SK-N-SH (cell line): Measurements from ENCODE around the gene RIMS1. TPM values are rescaled to one million over a fixed set of nuclear protein-coding genes. Genes with fewer than 3 reads are reported as not detected.

ENCODE experiments used
- CTCF ChIA-PET: fragments of 300-600, 350-600 bp; formaldehyde crosslinking; extraction: SDS; loops from one replicate; lab custom pipeline; 2021; lab: Yijun Ruan, JAX
- POLR2A ChIA-PET: fragments of 350-600 bp; sonication (Branson Sonifier 250); formaldehyde crosslinking; extraction: SDS; loops from one replicate; lab custom pipeline; 2020; ENCODE audit warnings: antibody characterized with exemption, inconsistent platforms; lab: Yijun Ruan, JAX
- DNase-seq: peaks from one replicate; pipeline ENCODE4 v3.0.0; 2012
- H2AFZ ChIP-seq: fragments of 200-600 bp; sonication (generic); 2 replicates; pipeline ENCODE4 v1.8.1; 2016; ENCODE audit warnings: antibody characterized with exemption, mild to moderate bottlenecking, low read depth
- H3F3A ChIP-seq: fragments of 200-600 bp; sonication (generic); replicated peaks from 2 replicates; pipeline ENCODE3; 2016; ENCODE audit warnings: antibody characterized with exemption, mild to moderate bottlenecking; ENCODE audit not compliant: insufficient read depth
- H3K27ac ChIP-seq, 2 experiments: fragments of 200-500 bp in 1 of 2; fragments of 200-600 bp in 1 of 2; sonication (Bioruptor generic) in 1 of 2; sonication (generic), shearing (Covaris generic) in 1 of 2; 2 replicates each; pipeline versions ENCODE4 v1.5.1 to v1.6.1; 2014 to 2016; ENCODE audit warnings: low read depth in 2 of 2, inconsistent platforms in 1 of 2, low read length in 1 of 2, mild to moderate bottlenecking in 1 of 2, mixed read lengths in 1 of 2
- H3K27me3 ChIP-seq: fragments of 200-600 bp; sonication (generic), shearing (Covaris generic); 2 replicates; pipeline ENCODE4 v1.6.1; 2016; ENCODE audit warnings: mixed run types; ENCODE audit not compliant: insufficient read depth
- H3K36me3 ChIP-seq, 2 experiments: fragments of 200-500 bp in 1 of 2; fragments of 200-600 bp in 1 of 2; sonication (Bioruptor generic) in 1 of 2; sonication (generic) in 1 of 2; replicated peaks in 1 of 2; 2 replicates each; pipeline versions ENCODE3 to v1.5.1; 2014 to 2016; ENCODE audit warnings: low read length in 1 of 2, mild to moderate bottlenecking in 1 of 2; ENCODE audit not compliant: insufficient read depth in 2 of 2, control insufficient read depth in 1 of 2
- H3K4me1 ChIP-seq, 2 experiments: fragments of 200-500 bp in 1 of 2; fragments of 200-600 bp in 1 of 2; sonication (Bioruptor generic) in 1 of 2; sonication (generic), shearing (Covaris generic) in 1 of 2; 2 replicates each; pipeline versions ENCODE4 v1.5.1 to v1.6.1; 2014 to 2016; ENCODE audit warnings: low read depth in 1 of 2, low read length in 1 of 2, mixed run types in 1 of 2; ENCODE audit not compliant: insufficient read depth in 2 of 2, control insufficient read depth in 1 of 2
- H3K4me2 ChIP-seq: fragments of 200-600 bp; sonication (generic), shearing (Covaris generic); 2 replicates; pipeline ENCODE4 v1.6.1; 2017; ENCODE audit warnings: mixed run types
- H3K4me3 ChIP-seq, 2 experiments: fragments of 200-500 bp in 1 of 2; fragments of 200-600 bp in 1 of 2; sonication (Bioruptor generic) in 1 of 2; sonication (generic), shearing (Covaris generic) in 1 of 2; 2 replicates each; pipeline versions ENCODE4 v1.5.1 to v1.8.1; 2014 to 2016; ENCODE audit warnings: low read depth in 2 of 2, inconsistent platforms in 1 of 2, low read length in 1 of 2, mild to moderate bottlenecking in 1 of 2, mixed read lengths in 1 of 2, moderate library complexity in 1 of 2
- H3K79me2 ChIP-seq: fragments of 200-600 bp; sonication (generic); 2 replicates; pipeline ENCODE4 v1.8.1; 2017; ENCODE audit warnings: mild to moderate bottlenecking; ENCODE audit not compliant: insufficient read depth
- H3K9ac ChIP-seq: fragments of 200-600 bp; sonication (generic); 2 replicates; pipeline ENCODE4 v1.6.1; 2017; ENCODE audit warnings: mixed run types
- H3K9me2 ChIP-seq: fragments of 200-600 bp; sonication (generic); 2 replicates; pipeline ENCODE4 v1.6.1; 2017; ENCODE audit warnings: mixed run types
- H3K9me3 ChIP-seq: fragments of 200-600 bp; sonication (generic); 2 replicates; pipeline ENCODE4 v1.6.1; 2017; ENCODE audit warnings: mixed run types, mild to moderate bottlenecking, moderate library complexity
- H4K20me1 ChIP-seq: fragments of 200-600 bp; sonication (generic); 2 replicates; pipeline ENCODE4 v1.6.1; 2017; ENCODE audit warnings: mild to moderate bottlenecking, mixed run types; ENCODE audit not compliant: insufficient read depth
- ELF1 ChIP-seq: IDR thresholded peaks from 2 replicates; pipeline ENCODE4 v1.4.0; 2012
- EP300 ChIP-seq, 2 experiments: IDR thresholded peaks; 2 replicates each; pipeline versions ENCODE4 v1.4.0 to v1.6.1; 2012; ENCODE audit warnings: borderline replicate concordance in 1 of 2, low read depth in 1 of 2, low read length in 1 of 2
- FOSL2 ChIP-seq: IDR thresholded peaks from 2 replicates; pipeline ENCODE4 v1.4.0; 2012; ENCODE audit warnings: low read depth, mild to moderate bottlenecking, moderate library complexity, borderline replicate concordance
- GATA2 ChIP-seq: sonication (generic); formaldehyde crosslinking; IDR thresholded peaks from 2 replicates; pipeline ENCODE4 v1.5.0; 2020; ENCODE audit warnings: mild to moderate bottlenecking, missing genetic modification reagents
- JUND ChIP-seq: IDR thresholded peaks from 2 replicates; pipeline ENCODE4 v1.4.0; 2012
- MEF2A ChIP-seq: IDR thresholded peaks from 2 replicates; pipeline ENCODE4 v1.4.0; 2012; ENCODE audit warnings: low read depth, borderline replicate concordance
- NFIC ChIP-seq: IDR thresholded peaks from 2 replicates; pipeline ENCODE4 v1.4.0; 2012; ENCODE audit warnings: borderline replicate concordance
- NRF1 ChIP-seq: IDR thresholded peaks from 2 replicates; pipeline ENCODE4 v1.6.1; 2012; ENCODE audit warnings: low read depth, mild to moderate bottlenecking, low read length
- POLR2AphosphoS5 ChIP-seq: IDR thresholded peaks from 2 replicates; pipeline ENCODE4 v1.6.1; 2012; ENCODE audit warnings: low read depth, low read length
- RAD21 ChIP-seq: IDR thresholded peaks from 2 replicates; pipeline ENCODE4 v1.6.1; 2012; ENCODE audit warnings: mild to moderate bottlenecking, low read length
- RCOR1 ChIP-seq: fragments of 150-350 bp; IDR thresholded peaks from 2 replicates; pipeline ENCODE4 v1.6.1; 2017; ENCODE audit warnings: antibody characterized with exemption, low read length
- REST ChIP-seq: IDR thresholded peaks from 2 replicates; pipeline ENCODE4 v1.6.1; 2012; ENCODE audit warnings: mild to moderate bottlenecking, low read depth, low read length, moderate library complexity
- SMC3 ChIP-seq: IDR thresholded peaks from 2 replicates; pipeline ENCODE4 v1.6.1; 2012; ENCODE audit warnings: low read depth, low read length, improper control_type of control experiment
- TCF12 ChIP-seq: IDR thresholded peaks from 2 replicates; pipeline ENCODE4 v1.4.0; 2012
- WGBS: methylation state at CpG from one replicate; pipeline ENCODE4 v1.1.6; 2017; ENCODE audit warnings: low lambda C conversion rate; 5-methylcytosine and 5-hydroxymethylcytosine counted together
- polyA plus RNA-seq, 3 experiments: library from polyadenylated mRNA; depleted of rRNA; stranded (reverse); fragments of >200 nt; gene quantifications; 2 replicates each; pipeline ENCODE4 v1.2.3, GENCODE V29; 2012
- TF ChIP-seq, protein P1 (sequence below): IDR thresholded peaks from 2 replicates; pipeline ENCODE4; 2012
- TF ChIP-seq, protein P2 (sequence below): fragments of 150-350 bp; IDR thresholded peaks from 2 replicates; pipeline ENCODE4 v1.6.1; 2016; ENCODE audit warnings: mild to moderate bottlenecking, low read depth, low read length
- TF ChIP-seq, protein P3 (sequence below): IDR thresholded peaks from 2 replicates; pipeline ENCODE4 v1.4.0; 2012; ENCODE audit warnings: low read depth, borderline replicate concordance

The RIMS1 gene
- polyA plus RNA-seq, 1 of the 3 experiments (the other 2 are of a cell fraction): 0.20 TPM

- TF ChIP-seq REST (no peak), EP300 (IDR thresholded peaks at IDR 0.05; ENCODE audit: borderline replicate concordance in 1 of 2, low read depth in 1 of 2, low read length in 1 of 2) (no peak), JUND (no peak), ELF1 (no peak)
- TF ChIP-seq, protein P1, sequence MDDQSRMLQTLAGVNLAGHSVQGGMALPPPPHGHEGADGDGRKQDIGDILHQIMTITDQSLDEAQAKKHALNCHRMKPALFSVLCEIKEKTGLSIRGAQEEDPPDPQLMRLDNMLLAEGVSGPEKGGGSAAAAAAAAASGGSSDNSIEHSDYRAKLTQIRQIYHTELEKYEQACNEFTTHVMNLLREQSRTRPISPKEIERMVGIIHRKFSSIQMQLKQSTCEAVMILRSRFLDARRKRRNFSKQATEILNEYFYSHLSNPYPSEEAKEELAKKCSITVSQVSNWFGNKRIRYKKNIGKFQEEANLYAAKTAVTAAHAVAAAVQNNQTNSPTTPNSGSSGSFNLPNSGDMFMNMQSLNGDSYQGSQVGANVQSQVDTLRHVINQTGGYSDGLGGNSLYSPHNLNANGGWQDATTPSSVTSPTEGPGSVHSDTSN: no peak
- TF ChIP-seq, all 33 proteins: peak for 0
These were observed 96.8 kb downstream of the RIMS1 start (continued) for GRCh38 chr6:71983131-71983530.

GRCh38 chr6:71994705-71995271 is 108.4 kb downstream of the RIMS1 start:
- Histone ChIP-seq H3K4me2 (no peak overlapping the region), H2AFZ (no peak overlapping the region), H3K4me3 (no peak overlapping the region), H3K79me2 (no peaks in the 10 kb centered on the region), H3K9me3 (no peaks in the 10 kb centered on the region), H3K9me2 (no peaks in the 10 kb centered on the region), H3F3A (no peaks in the 10 kb centered on the region), H3K27ac (no peak overlapping the region), H3K36me3 (no peaks in the 10 kb centered on the region), H3K9ac (no peak overlapping the region), H3K4me1 (peaks cover 0 to 4% of the 10 kb centered on the region in 2 experiments; a peak in 1 of 4 replicates), H3K27me3 (no peaks in the 10 kb centered on the region), H4K20me1 (no peaks in the 10 kb centered on the region)
- DNase-seq: no peak
- TF ChIP-seq GATA2 (CRISPR knock-in tag) (no peak), MEF2A (no peak), RAD21 (no peak), JUND (no peak)
- TF ChIP-seq, protein P2, sequence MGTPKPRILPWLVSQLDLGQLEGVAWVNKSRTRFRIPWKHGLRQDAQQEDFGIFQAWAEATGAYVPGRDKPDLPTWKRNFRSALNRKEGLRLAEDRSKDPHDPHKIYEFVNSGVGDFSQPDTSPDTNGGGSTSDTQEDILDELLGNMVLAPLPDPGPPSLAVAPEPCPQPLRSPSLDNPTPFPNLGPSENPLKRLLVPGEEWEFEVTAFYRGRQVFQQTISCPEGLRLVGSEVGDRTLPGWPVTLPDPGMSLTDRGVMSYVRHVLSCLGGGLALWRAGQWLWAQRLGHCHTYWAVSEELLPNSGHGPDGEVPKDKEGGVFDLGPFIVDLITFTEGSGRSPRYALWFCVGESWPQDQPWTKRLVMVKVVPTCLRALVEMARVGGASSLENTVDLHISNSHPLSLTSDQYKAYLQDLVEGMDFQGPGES: no peak
- 6% methylated on average over 1 of the region's 1 CpG for WGBS
- POLR2A ChIA-PET: no interaction called here
- CTCF ChIA-PET: no interaction called here

DNA sequence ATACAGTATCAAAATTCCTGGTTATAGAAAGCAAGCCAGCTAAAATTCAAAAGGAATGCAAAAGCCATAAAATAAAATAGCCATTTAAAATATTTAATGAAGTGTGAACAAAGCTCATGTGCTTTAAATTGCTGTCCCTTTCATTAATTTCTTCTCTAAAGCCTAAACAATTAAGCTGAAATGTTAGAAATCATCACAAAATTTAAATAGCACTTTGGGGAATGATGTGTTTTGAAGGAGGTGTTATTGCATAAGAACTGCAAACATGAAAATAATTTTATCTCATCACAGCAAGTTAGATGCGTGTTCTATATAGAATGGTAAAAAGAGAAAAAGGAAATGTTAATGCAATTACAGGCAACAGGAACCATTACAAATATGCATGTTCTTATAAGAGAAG is 111.0 kb downstream of the RIMS1 start:
- WGBS: 49% methylated on average over 1 of the region's 1 CpG
- TF ChIP-seq, protein P3, sequence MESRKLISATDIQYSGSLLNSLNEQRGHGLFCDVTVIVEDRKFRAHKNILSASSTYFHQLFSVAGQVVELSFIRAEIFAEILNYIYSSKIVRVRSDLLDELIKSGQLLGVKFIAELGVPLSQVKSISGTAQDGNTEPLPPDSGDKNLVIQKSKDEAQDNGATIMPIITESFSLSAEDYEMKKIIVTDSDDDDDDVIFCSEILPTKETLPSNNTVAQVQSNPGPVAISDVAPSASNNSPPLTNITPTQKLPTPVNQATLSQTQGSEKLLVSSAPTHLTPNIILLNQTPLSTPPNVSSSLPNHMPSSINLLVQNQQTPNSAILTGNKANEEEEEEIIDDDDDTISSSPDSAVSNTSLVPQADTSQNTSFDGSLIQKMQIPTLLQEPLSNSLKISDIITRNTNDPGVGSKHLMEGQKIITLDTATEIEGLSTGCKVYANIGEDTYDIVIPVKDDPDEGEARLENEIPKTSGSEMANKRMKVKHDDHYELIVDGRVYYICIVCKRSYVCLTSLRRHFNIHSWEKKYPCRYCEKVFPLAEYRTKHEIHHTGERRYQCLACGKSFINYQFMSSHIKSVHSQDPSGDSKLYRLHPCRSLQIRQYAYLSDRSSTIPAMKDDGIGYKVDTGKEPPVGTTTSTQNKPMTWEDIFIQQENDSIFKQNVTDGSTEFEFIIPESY: no peak
- no peak for TF ChIP-seq FOSL2
- TF ChIP-seq TCF12: no peak
- TF ChIP-seq, protein P1: no peak
- TF ChIP-seq NFIC: no peak
- no peak for TF ChIP-seq GATA2 (CRISPR knock-in tag)
- no peak for TF ChIP-seq POLR2AphosphoS5
- no peak for TF ChIP-seq SMC3
- TF ChIP-seq NRF1: no peak
- no peak for TF ChIP-seq ELF1
- TF ChIP-seq MEF2A: no peak
- no peak for TF ChIP-seq RCOR1

More for the DNA sequence above, 111.0 kb downstream of the RIMS1 start:
- no peak overlapping the region for H3K4me3 ChIP-seq
- H3K27ac ChIP-seq: no peak overlapping the region
- POLR2A ChIA-PET: no interaction called here
- H4K20me1 ChIP-seq: no peaks in the 10 kb centered on the region
- H2AFZ ChIP-seq: no peak overlapping the region
- H3K36me3 ChIP-seq: no peaks in the 10 kb centered on the region
- no peaks in the 10 kb centered on the region for H3K9me2 ChIP-seq
- no peaks in the 10 kb centered on the region for H3K9me3 ChIP-seq
- no peak for DNase-seq
- no peaks in the 10 kb centered on the region for H3F3A ChIP-seq
- CTCF ChIA-PET: no interaction called here
- H3K79me2 ChIP-seq: no peaks in the 10 kb centered on the region
- no peaks in the 10 kb centered on the region for H3K4me1 ChIP-seq
- H3K9ac ChIP-seq: no peak overlapping the region
- no peak overlapping the region for H3K4me2 ChIP-seq
- no peaks in the 10 kb centered on the region for H3K27me3 ChIP-seq
